HepG2 (cell line): ENCODE data around the gene HSD17B8. TPM values are rescaled to one million over a fixed set of nuclear protein-coding genes. Genes with fewer than 3 reads are reported as not detected.

ENCODE experiments used
- AGO2 ChIP-seq: fragments of 200-400 bp; formaldehyde crosslinking; optimal IDR thresholded peaks from 2 replicates; pipeline ENCODE3; 2017; ENCODE audit warnings: mild to moderate bottlenecking, low read depth, low read length, moderate library complexity
- FLYWCH1 ChIP-seq: sonication (generic); formaldehyde crosslinking; IDR thresholded peaks from 2 replicates; pipeline ENCODE4 v1.8.1; 2023; ENCODE audit warnings: mild to moderate bottlenecking, missing genetic modification reagents
- GATA4 ChIP-seq: sonication (generic); IDR thresholded peaks from 2 replicates; pipeline ENCODE4 v1.6.1; 2016; ENCODE audit warnings: antibody characterized with exemption, low read depth, borderline replicate concordance
- MTF2 ChIP-seq: sonication (generic); formaldehyde crosslinking; IDR thresholded peaks from 2 replicates; pipeline ENCODE4 v1.5.0; 2020; ENCODE audit warnings: missing genetic modification reagents, borderline replicate concordance
- NCOA2 ChIP-seq: sonication (generic); formaldehyde crosslinking; IDR thresholded peaks from 2 replicates; pipeline ENCODE4 v1.8.0; 2022; ENCODE audit warnings: inconsistent platforms
- SIX1 ChIP-seq: sonication (generic); formaldehyde crosslinking; IDR thresholded peaks from 2 replicates; pipeline ENCODE4 v1.4.0; 2020; ENCODE audit warnings: missing genetic modification reagents, borderline replicate concordance
- SRY ChIP-seq: sonication (generic); formaldehyde crosslinking; IDR thresholded peaks from 2 replicates; pipeline ENCODE4 v1.8.0; 2022; ENCODE audit warnings: mild to moderate bottlenecking, missing genetic modification reagents
- TBX2 ChIP-seq: sonication (generic); formaldehyde crosslinking; IDR thresholded peaks from 2 replicates; pipeline ENCODE4 v1.5.0; 2020; ENCODE audit warnings: missing genetic modification reagents, mild to moderate bottlenecking, borderline replicate concordance
- ZKSCAN5 ChIP-seq: sonication (generic); formaldehyde crosslinking; IDR thresholded peaks from 2 replicates; pipeline ENCODE4 v1.5.1; 2020; ENCODE audit warnings: mild to moderate bottlenecking, missing genetic modification reagents
- ZNF235 ChIP-seq: sonication (generic); formaldehyde crosslinking; IDR thresholded peaks from 2 replicates; pipeline ENCODE4 v1.8.1; 2023; ENCODE audit warnings: mild to moderate bottlenecking, missing genetic modification reagents, borderline replicate concordance
- ZNF33A ChIP-seq: sonication (generic); formaldehyde crosslinking; IDR thresholded peaks from 2 replicates; pipeline ENCODE4 v1.5.1; 2020; ENCODE audit warnings: missing genetic modification reagents, mild to moderate bottlenecking, moderate library complexity, borderline replicate concordance
- ZNF383 ChIP-seq: sonication (generic); formaldehyde crosslinking; IDR thresholded peaks from 2 replicates; pipeline ENCODE4 v1.4.0; 2020; ENCODE audit warnings: missing genetic modification reagents, mild to moderate bottlenecking, borderline replicate concordance
- polyA plus RNA-seq, 8 experiments: library from polyadenylated mRNA; depleted of rRNA in 3 of 8; stranded (reverse) in 7 of 8; unstranded in 1 of 8; fragments of >200 nt; fragmentation: Illumina TruSeq in 4 of 8; extraction: Trizol in 4 of 8; gene quantifications; 2 replicates each; pipeline versions ENCODE4 v1.2.1 to v1.2.3, GENCODE V29; 2011 to 2016; ENCODE audit warnings: low read depth in 4 of 8, missing spikeins in 1 of 8, mixed read lengths in 1 of 8; ENCODE audit not compliant: insufficient read depth in 1 of 8
- total RNA-seq, 5 experiments: library from RNA; depleted of rRNA; stranded (reverse); fragments of >200 nt; fragmentation: Illumina TruSeq; extraction: Trizol; gene quantifications; 2 replicates each; pipeline ENCODE4 v1.2.3, GENCODE V29; 2016; ENCODE audit warnings: low read depth in 1 of 5
- TF ChIP-seq, protein P1 (sequence below): sonication (generic); formaldehyde crosslinking; IDR thresholded peaks from 2 replicates; pipeline ENCODE4 v1.4.0; 2020; ENCODE audit warnings: mild to moderate bottlenecking, missing genetic modification reagents
- TF ChIP-seq, protein P2 (sequence below): sonication (generic); formaldehyde crosslinking; IDR thresholded peaks from 2 replicates; pipeline ENCODE4; 2020; ENCODE audit warnings: missing genetic modification reagents, mild to moderate bottlenecking, borderline replicate concordance
- TF ChIP-seq, protein P3 (sequence below): sonication (generic); formaldehyde crosslinking; IDR thresholded peaks from 2 replicates; pipeline ENCODE4 v1.9.0; 2021; ENCODE audit warnings: mild to moderate bottlenecking, missing genetic modification reagents

Gene HSD17B8
- total and polyA plus RNA-seq, 2 of the 13 experiments (the other 11 are each of a cell fraction or from before 2014, with no cell fraction given) = 12.6 to 20.1 TPM

DNA sequence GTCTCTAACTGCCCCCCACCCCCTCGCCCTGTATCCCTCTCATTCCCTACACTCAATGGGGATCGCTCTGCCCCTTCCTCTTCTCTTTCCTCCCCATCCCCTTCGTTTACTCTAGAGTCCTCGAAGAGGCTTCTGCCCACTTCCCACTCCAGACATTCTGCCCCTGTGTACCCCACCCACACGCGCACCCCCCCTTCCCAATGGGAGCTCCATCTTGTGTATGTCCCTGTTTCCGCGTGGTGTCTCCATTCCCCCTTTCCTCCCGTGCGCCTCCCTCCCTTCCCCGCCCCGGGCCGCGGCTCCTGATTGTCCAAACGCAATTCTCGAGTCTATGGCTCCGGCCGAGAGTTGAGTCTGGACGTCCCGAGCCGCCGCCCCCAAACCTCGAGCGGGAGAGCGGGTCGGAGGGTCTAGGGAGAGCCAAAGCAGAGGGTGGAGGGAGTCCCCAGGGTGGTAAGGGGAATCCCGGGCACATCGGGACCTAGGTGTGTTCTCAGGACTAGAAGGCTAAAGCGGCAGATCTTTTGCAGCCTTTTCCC, 3.2 kb downstream of the HSD17B8 start (continued):
- TF ChIP-seq, protein P1, sequence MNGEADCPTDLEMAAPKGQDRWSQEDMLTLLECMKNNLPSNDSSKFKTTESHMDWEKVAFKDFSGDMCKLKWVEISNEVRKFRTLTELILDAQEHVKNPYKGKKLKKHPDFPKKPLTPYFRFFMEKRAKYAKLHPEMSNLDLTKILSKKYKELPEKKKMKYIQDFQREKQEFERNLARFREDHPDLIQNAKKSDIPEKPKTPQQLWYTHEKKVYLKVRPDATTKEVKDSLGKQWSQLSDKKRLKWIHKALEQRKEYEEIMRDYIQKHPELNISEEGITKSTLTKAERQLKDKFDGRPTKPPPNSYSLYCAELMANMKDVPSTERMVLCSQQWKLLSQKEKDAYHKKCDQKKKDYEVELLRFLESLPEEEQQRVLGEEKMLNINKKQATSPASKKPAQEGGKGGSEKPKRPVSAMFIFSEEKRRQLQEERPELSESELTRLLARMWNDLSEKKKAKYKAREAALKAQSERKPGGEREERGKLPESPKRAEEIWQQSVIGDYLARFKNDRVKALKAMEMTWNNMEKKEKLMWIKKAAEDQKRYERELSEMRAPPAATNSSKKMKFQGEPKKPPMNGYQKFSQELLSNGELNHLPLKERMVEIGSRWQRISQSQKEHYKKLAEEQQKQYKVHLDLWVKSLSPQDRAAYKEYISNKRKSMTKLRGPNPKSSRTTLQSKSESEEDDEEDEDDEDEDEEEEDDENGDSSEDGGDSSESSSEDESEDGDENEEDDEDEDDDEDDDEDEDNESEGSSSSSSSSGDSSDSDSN (CRISPR knock-in tag) = peak; percentile 38; the same call in 1 of the 2 replicates
- TF ChIP-seq NCOA2 (CRISPR knock-in tag) = no peak
- TF ChIP-seq SIX1 (CRISPR knock-in tag) = no peak
- no peak for TF ChIP-seq ZKSCAN5 (CRISPR knock-in tag)
- 0 out of 2 replicates have a peak, but pooled peaks have one; percentile 55 for TF ChIP-seq MTF2 (CRISPR knock-in tag)
- no peak for TF ChIP-seq GATA4
- TF ChIP-seq ZNF235 = 0 out of 2 replicates have a peak, but pooled peaks have one; percentile 21
- TF ChIP-seq, protein P2, sequence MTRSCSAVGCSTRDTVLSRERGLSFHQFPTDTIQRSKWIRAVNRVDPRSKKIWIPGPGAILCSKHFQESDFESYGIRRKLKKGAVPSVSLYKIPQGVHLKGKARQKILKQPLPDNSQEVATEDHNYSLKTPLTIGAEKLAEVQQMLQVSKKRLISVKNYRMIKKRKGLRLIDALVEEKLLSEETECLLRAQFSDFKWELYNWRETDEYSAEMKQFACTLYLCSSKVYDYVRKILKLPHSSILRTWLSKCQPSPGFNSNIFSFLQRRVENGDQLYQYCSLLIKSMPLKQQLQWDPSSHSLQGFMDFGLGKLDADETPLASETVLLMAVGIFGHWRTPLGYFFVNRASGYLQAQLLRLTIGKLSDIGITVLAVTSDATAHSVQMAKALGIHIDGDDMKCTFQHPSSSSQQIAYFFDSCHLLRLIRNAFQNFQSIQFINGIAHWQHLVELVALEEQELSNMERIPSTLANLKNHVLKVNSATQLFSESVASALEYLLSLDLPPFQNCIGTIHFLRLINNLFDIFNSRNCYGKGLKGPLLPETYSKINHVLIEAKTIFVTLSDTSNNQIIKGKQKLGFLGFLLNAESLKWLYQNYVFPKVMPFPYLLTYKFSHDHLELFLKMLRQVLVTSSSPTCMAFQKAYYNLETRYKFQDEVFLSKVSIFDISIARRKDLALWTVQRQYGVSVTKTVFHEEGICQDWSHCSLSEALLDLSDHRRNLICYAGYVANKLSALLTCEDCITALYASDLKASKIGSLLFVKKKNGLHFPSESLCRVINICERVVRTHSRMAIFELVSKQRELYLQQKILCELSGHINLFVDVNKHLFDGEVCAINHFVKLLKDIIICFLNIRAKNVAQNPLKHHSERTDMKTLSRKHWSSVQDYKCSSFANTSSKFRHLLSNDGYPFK (CRISPR knock-in tag) = peak; percentile 78; the same call in 1 of the 2 replicates
- TF ChIP-seq TBX2 (CRISPR knock-in tag) = peak; percentile 37
- TF ChIP-seq ZNF383 (CRISPR knock-in tag) = no peak
- peak; percentile 82 for TF ChIP-seq AGO2
- no peak for TF ChIP-seq FLYWCH1 (CRISPR knock-in tag)
- no peak for TF ChIP-seq SRY (CRISPR knock-in tag)
- TF ChIP-seq, protein P3, sequence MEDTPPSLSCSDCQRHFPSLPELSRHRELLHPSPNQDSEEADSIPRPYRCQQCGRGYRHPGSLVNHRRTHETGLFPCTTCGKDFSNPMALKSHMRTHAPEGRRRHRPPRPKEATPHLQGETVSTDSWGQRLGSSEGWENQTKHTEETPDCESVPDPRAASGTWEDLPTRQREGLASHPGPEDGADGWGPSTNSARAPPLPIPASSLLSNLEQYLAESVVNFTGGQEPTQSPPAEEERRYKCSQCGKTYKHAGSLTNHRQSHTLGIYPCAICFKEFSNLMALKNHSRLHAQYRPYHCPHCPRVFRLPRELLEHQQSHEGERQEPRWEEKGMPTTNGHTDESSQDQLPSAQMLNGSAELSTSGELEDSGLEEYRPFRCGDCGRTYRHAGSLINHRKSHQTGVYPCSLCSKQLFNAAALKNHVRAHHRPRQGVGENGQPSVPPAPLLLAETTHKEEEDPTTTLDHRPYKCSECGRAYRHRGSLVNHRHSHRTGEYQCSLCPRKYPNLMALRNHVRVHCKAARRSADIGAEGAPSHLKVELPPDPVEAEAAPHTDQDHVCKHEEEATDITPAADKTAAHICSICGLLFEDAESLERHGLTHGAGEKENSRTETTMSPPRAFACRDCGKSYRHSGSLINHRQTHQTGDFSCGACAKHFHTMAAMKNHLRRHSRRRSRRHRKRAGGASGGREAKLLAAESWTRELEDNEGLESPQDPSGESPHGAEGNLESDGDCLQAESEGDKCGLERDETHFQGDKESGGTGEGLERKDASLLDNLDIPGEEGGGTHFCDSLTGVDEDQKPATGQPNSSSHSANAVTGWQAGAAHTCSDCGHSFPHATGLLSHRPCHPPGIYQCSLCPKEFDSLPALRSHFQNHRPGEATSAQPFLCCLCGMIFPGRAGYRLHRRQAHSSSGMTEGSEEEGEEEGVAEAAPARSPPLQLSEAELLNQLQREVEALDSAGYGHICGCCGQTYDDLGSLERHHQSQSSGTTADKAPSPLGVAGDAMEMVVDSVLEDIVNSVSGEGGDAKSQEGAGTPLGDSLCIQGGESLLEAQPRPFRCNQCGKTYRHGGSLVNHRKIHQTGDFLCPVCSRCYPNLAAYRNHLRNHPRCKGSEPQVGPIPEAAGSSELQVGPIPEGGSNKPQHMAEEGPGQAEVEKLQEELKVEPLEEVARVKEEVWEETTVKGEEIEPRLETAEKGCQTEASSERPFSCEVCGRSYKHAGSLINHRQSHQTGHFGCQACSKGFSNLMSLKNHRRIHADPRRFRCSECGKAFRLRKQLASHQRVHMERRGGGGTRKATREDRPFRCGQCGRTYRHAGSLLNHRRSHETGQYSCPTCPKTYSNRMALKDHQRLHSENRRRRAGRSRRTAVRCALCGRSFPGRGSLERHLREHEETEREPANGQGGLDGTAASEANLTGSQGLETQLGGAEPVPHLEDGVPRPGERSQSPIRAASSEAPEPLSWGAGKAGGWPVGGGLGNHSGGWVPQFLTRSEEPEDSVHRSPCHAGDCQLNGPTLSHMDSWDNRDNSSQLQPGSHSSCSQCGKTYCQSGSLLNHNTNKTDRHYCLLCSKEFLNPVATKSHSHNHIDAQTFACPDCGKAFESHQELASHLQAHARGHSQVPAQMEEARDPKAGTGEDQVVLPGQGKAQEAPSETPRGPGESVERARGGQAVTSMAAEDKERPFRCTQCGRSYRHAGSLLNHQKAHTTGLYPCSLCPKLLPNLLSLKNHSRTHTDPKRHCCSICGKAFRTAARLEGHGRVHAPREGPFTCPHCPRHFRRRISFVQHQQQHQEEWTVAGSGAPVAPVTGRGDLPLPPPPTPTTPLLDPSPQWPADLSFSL (CRISPR knock-in tag) = 0 out of 2 replicates have a peak, but pooled peaks have one; percentile 52
- 0 out of 2 replicates have a peak, but pooled peaks have one; percentile 49 for TF ChIP-seq ZNF33A (CRISPR knock-in tag)
